Ishikawa (cell line): ENCODE measurements around the gene OR51V1.

ENCODE experiments used
- CEBPB ChIP-seq: IDR thresholded peaks from 2 replicates; pipeline ENCODE4 v1.6.1; 2012
- CREB1 ChIP-seq: IDR thresholded peaks from 2 replicates; pipeline ENCODE4 v1.6.1; 2012; ENCODE audit warnings: low read depth
- EGR1 ChIP-seq: IDR thresholded peaks from 2 replicates; pipeline ENCODE4 v1.6.1; 2012
- EP300 ChIP-seq: IDR thresholded peaks from 2 replicates; pipeline ENCODE4 v1.6.1; 2012; ENCODE audit warnings: borderline replicate concordance
- FOXM1 ChIP-seq: IDR thresholded peaks from 2 replicates; pipeline ENCODE4 v1.6.1; 2012; ENCODE audit warnings: low read depth, borderline replicate concordance
- NFIC ChIP-seq: IDR thresholded peaks from 2 replicates; pipeline ENCODE4 v1.6.1; 2012
- RAD21 ChIP-seq: IDR thresholded peaks from 2 replicates; pipeline ENCODE4 v1.6.1; 2012; ENCODE audit warnings: low read depth
- TAF1 ChIP-seq: IDR thresholded peaks from 2 replicates; pipeline ENCODE4 v1.6.1; 2012; ENCODE audit warnings: low read depth, mild to moderate bottlenecking
- TCF12 ChIP-seq: IDR thresholded peaks from 2 replicates; pipeline ENCODE4 v1.6.1; 2012; ENCODE audit warnings: low read depth
- TEAD4 ChIP-seq: IDR thresholded peaks from 2 replicates; pipeline ENCODE4 v1.6.1; 2012
- YY1 ChIP-seq: IDR thresholded peaks from 2 replicates; pipeline ENCODE4 v1.6.1; 2012; ENCODE audit warnings: low read depth
- ZBTB7A ChIP-seq: IDR thresholded peaks from 2 replicates; pipeline ENCODE4 v1.6.1; 2012; ENCODE audit warnings: low read depth
- TF ChIP-seq, protein P1 (sequence below): IDR thresholded peaks from 2 replicates; pipeline ENCODE4 v1.6.1; 2012
- TF ChIP-seq, protein P2 (sequence below): IDR thresholded peaks from 2 replicates; pipeline ENCODE4 v1.6.1; 2012; ENCODE audit warnings: low read depth, mild to moderate bottlenecking
- TF ChIP-seq, protein P3 (sequence below): IDR thresholded peaks from 2 replicates; pipeline ENCODE4 v1.6.1; 2012

The OR51V1 gene

DNA sequence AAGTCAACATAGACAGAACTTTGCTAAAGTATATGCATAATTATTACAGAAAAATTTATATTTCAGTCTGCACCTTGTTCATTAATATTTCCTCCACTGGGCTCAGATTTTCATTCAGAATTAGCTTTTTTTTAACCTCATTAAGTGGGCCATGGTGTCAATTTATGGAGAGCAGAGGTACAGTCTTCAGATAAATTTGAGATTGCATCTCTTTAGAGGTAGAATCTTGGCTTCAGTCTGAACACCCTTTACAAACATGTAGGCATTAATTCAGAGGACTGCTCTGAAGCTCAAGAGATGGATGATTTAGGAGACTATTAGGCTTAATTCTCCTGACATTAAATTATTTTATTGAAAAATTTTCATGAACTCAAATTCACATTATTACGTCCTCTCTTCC is 29.8 kb upstream of the OR51V1 start:
- TF ChIP-seq CREB1 (no peak), RAD21 (no peak), NFIC (no peak), TAF1 (no peak), TEAD4 (no peak), YY1 (no peak), FOXM1 (no peak), ZBTB7A (no peak), EGR1 (no peak)
- TF ChIP-seq, protein P1, sequence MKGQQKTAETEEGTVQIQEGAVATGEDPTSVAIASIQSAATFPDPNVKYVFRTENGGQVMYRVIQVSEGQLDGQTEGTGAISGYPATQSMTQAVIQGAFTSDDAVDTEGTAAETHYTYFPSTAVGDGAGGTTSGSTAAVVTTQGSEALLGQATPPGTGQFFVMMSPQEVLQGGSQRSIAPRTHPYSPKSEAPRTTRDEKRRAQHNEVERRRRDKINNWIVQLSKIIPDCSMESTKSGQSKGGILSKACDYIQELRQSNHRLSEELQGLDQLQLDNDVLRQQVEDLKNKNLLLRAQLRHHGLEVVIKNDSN, result no peak
- TF ChIP-seq, protein P2, sequence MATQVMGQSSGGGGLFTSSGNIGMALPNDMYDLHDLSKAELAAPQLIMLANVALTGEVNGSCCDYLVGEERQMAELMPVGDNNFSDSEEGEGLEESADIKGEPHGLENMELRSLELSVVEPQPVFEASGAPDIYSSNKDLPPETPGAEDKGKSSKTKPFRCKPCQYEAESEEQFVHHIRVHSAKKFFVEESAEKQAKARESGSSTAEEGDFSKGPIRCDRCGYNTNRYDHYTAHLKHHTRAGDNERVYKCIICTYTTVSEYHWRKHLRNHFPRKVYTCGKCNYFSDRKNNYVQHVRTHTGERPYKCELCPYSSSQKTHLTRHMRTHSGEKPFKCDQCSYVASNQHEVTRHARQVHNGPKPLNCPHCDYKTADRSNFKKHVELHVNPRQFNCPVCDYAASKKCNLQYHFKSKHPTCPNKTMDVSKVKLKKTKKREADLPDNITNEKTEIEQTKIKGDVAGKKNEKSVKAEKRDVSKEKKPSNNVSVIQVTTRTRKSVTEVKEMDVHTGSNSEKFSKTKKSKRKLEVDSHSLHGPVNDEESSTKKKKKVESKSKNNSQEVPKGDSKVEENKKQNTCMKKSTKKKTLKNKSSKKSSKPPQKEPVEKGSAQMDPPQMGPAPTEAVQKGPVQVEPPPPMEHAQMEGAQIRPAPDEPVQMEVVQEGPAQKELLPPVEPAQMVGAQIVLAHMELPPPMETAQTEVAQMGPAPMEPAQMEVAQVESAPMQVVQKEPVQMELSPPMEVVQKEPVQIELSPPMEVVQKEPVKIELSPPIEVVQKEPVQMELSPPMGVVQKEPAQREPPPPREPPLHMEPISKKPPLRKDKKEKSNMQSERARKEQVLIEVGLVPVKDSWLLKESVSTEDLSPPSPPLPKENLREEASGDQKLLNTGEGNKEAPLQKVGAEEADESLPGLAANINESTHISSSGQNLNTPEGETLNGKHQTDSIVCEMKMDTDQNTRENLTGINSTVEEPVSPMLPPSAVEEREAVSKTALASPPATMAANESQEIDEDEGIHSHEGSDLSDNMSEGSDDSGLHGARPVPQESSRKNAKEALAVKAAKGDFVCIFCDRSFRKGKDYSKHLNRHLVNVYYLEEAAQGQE, result no peak

DNA sequence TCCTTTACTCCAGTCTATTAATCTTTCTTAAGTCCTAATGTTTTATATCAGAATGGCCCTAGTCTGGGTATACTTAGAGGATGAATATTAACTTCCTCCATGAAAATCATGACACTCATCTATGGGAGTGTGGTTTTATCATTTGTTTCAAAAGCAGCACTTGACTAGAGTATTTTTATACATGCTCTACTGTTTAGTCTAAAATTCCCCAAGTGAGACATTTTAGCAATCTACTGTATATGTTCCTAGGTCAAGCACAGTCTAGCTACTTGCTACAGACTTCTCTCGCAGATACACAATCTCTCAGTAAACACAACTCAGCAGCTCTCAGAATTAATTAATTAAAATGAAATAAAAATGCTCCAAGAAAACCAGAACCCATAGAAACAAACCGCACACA is 29.3 kb upstream of the OR51V1 start:
- TF ChIP-seq, protein P3, sequence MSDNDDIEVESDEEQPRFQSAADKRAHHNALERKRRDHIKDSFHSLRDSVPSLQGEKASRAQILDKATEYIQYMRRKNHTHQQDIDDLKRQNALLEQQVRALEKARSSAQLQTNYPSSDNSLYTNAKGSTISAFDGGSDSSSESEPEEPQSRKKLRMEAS, result no peak
- no peak for TF ChIP-seq CREB1
- TF ChIP-seq, protein P2, result no peak
- TF ChIP-seq EP300, result no peak
- TF ChIP-seq ZBTB7A, result no peak

DNA sequence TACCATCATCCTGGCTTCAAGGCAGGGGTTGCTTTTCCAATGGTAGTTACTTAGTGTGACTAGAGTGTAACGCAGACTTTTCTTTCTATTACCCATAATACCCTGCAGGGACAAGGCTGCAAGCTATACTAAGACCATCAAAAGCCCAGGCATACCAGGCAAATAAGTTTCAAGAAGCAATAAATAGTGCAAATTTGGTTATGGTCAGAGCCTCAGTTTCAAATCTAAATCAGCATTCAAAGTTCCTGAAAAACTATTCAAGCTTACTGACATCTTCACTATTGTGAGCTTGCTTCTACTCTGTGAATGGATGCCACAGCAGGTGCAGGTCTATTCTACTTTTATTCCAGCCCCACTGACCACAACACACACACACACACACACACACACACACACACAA is 28.9 kb upstream of the OR51V1 start:
- TF ChIP-seq, protein P2, result no peak
- TF ChIP-seq RAD21, result no peak
- no peak for TF ChIP-seq TEAD4
- TF ChIP-seq, protein P1, result no peak

DNA sequence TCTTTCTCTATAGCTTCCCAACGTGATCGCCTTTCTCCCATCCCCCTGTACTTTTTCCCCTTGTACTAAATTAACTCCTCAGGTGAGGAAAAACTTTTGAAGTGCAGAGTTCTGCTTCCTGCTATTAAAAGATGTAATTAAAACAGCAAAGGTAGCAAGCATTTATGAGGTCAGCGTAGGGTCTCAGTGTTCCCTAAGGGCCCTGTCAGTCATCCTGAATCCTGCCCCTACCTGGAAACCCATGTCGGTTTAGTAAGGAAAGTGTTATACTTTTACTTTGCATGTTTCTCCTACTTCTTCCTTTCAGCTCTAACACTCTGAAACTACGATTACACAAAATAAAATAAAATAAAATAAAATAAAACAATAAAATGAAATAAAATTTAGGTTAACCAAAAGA is 27.6 kb upstream of the OR51V1 start:
- TF ChIP-seq NFIC, result no peak
- TF ChIP-seq FOXM1, result no peak
- no peak for TF ChIP-seq YY1
- TF ChIP-seq, protein P3, result no peak
- TF ChIP-seq RAD21, result no peak
- TF ChIP-seq EGR1, result no peak
- no peak for TF ChIP-seq TAF1
- no peak for TF ChIP-seq ZBTB7A
- no peak for TF ChIP-seq TEAD4
- no peak for TF ChIP-seq CREB1
- no peak for TF ChIP-seq TCF12
- no peak for TF ChIP-seq EP300
- TF ChIP-seq, protein P1, result no peak
- no peak for TF ChIP-seq CEBPB
- TF ChIP-seq, protein P2, result no peak
